MM.1S (cell line): Measurements from ENCODE around the gene MVB12B.

Experiments
- DNase-seq: peaks from one replicate; pipeline ENCODE4 v3.0.0-alpha.2; 2015
- H2AFZ ChIP-seq: fragments of 300-600 bp; sonication (generic); 2 replicates; pipeline ENCODE4 v1.6.0; 2016; ENCODE audit warnings: antibody characterized with exemption, low read length
- H3F3A ChIP-seq: fragments of 300-600 bp; sonication (generic); 2 replicates; pipeline ENCODE4 v1.6.1; 2016; ENCODE audit warnings: mild to moderate bottlenecking, antibody characterized with exemption, low read length, moderate library complexity, mixed read lengths; ENCODE audit not compliant: insufficient read depth
- H3K27ac ChIP-seq: fragments of 300-600 bp; sonication (generic); 2 replicates; pipeline ENCODE4 v1.5.1; 2016; ENCODE audit warnings: mild to moderate bottlenecking, low read length
- H3K27me3 ChIP-seq: fragments of 300-600 bp; sonication (generic); replicated peaks from 2 replicates; pipeline ENCODE4 v1.6.0; 2016; ENCODE audit warnings: low read length; ENCODE audit not compliant: insufficient read depth
- H3K36me3 ChIP-seq: fragments of 300-600 bp; sonication (generic); replicated peaks from 2 replicates; pipeline ENCODE4 v1.6.1; 2016; ENCODE audit warnings: mild to moderate bottlenecking, low read length, mixed read lengths; ENCODE audit not compliant: insufficient read depth
- H3K4me1 ChIP-seq: fragments of 300-600 bp; sonication (generic); 2 replicates; pipeline ENCODE4 v1.6.1; 2016; ENCODE audit warnings: low read length, mixed read lengths
- H3K4me2 ChIP-seq: fragments of 300-600 bp; sonication (generic); 2 replicates; pipeline ENCODE4 v1.6.0; 2016; ENCODE audit warnings: low read depth, low read length
- H3K4me3 ChIP-seq: fragments of 300-600 bp; sonication (generic); 2 replicates; pipeline ENCODE4 v1.5.1; 2016; ENCODE audit warnings: low read length, mixed read lengths
- H3K79me2 ChIP-seq: fragments of 300-600 bp; sonication (generic); 2 replicates; pipeline ENCODE4 v1.6.1; 2016; ENCODE audit warnings: mixed run types, low read length, mixed read lengths
- H3K9ac ChIP-seq: fragments of 300-600 bp; sonication (generic); 2 replicates; pipeline ENCODE4 v1.6.1; 2016; ENCODE audit warnings: low read length, mixed read lengths
- H3K9me2 ChIP-seq: fragments of 300-600 bp; sonication (generic); replicated peaks from 2 replicates; pipeline ENCODE4 v1.6.1; 2016; ENCODE audit warnings: mild to moderate bottlenecking, low read length, mixed read lengths; ENCODE audit not compliant: insufficient read depth
- H3K9me3 ChIP-seq: fragments of 300-600 bp; sonication (generic); replicated peaks from 2 replicates; pipeline ENCODE4 v1.6.1; 2016; ENCODE audit warnings: mild to moderate bottlenecking, low read length, mixed read lengths; ENCODE audit not compliant: insufficient read depth
- H4K20me1 ChIP-seq: fragments of 300-600 bp; sonication (generic); 2 replicates; pipeline ENCODE4 v1.6.1; 2016; ENCODE audit warnings: mild to moderate bottlenecking, low read length, moderate library complexity, mixed read lengths; ENCODE audit not compliant: insufficient read depth
- CTCF ChIP-seq: fragments of 300-600 bp; sonication (generic); IDR thresholded peaks from 2 replicates; pipeline ENCODE4 v1.5.1; 2016; ENCODE audit warnings: antibody characterized with exemption, low read length, mixed read lengths
- EZH2 ChIP-seq: fragments of 300-600 bp; sonication (generic); optimal IDR thresholded peaks from 2 replicates; pipeline ENCODE3; 2017; ENCODE audit warnings: low read depth, mild to moderate bottlenecking, antibody characterized with exemption, low read length, mixed read lengths
- EZH2phosphoT487 ChIP-seq: fragments of 300-600 bp; sonication (generic); IDR thresholded peaks from 2 replicates; pipeline ENCODE4 v1.6.1; 2018; ENCODE audit warnings: antibody characterized with exemption, low read length

MVB12B gene

DNA sequence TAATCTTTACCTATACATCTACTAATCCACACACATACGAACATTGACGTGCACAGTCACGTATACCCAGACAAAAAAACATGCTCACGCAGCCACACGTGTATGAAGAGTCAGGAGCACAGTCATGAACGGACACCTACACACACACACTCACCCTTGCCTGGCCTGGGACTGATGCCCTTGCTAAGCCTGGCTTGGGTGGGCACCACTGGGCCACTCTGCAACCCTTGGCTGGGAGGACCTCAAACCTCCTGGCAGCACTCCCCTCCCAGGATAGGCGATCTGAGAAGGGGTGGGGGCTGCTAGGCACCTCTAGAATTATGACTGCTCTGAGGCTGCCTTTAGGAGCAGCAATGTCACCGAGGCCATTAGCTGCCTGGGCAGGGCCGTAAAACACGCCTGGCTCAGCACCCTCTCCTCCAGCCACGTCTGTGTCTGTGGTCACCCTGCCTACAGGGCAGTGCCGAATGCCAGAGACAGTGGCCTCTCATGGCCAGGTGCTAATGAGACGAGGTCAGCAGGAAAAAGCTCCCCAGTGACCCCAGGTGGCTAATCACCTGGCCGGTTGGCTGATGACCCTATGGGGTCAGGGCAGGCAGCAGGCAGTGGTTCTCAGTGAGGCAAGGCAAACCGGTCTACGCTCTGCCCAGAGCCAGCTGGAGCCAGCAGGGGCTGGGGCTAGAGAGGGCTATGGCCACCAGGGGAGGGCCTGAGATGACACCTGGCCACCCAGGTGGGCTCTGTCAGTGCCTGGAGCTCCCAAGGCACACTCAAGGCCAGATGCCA, 33.7 kb upstream of the MVB12B start:
- no peaks in the 10 kb centered on the region for H4K20me1 ChIP-seq
- no peaks in the 10 kb centered on the region for H3K4me1 ChIP-seq
- H3K36me3 ChIP-seq, result no peaks in the 10 kb centered on the region
- DNase-seq, result no peak
- no peaks in the 10 kb centered on the region for H3K9me2 ChIP-seq
- no peaks in the 10 kb centered on the region for H3K9me3 ChIP-seq
- no peaks in the 10 kb centered on the region for H3F3A ChIP-seq
- no peak overlapping the region for H2AFZ ChIP-seq
- H3K9ac ChIP-seq, result no peak overlapping the region
- TF ChIP-seq EZH2phosphoT487 (no peak), EZH2 (no peak), CTCF (no peak)
- no peak overlapping the region for H3K4me2 ChIP-seq
- no peaks in the 10 kb centered on the region for H3K27me3 ChIP-seq
- H3K4me3 ChIP-seq, result no peak overlapping the region
- H3K27ac ChIP-seq, result no peak overlapping the region
- H3K79me2 ChIP-seq, result no peaks in the 10 kb centered on the region

- TF ChIP-seq EZH2 (no peak), CTCF (peak; percentile 38)
- H3K27me3 ChIP-seq, result no peaks in the 10 kb centered on the region
- no peak overlapping the region for H3K4me2 ChIP-seq
- H3F3A ChIP-seq, result no peaks in the 10 kb centered on the region
- no peaks in the 10 kb centered on the region for H3K9me2 ChIP-seq
- H3K79me2 ChIP-seq, result no peaks in the 10 kb centered on the region
- H3K4me1 ChIP-seq, result no peaks in the 10 kb centered on the region
- DNase-seq, result no peak
- H3K9me3 ChIP-seq, result no peaks in the 10 kb centered on the region
- no peaks in the 10 kb centered on the region for H3K36me3 ChIP-seq
- H3K27ac ChIP-seq, result no peak overlapping the region
- no peak overlapping the region for H2AFZ ChIP-seq
- no peaks in the 10 kb centered on the region for H4K20me1 ChIP-seq
- no peak overlapping the region for H3K9ac ChIP-seq
- H3K4me3 ChIP-seq, result no peak overlapping the region
Observed at GRCh38 chr9:126293522-126293889, 33.1 kb upstream of the MVB12B start.

GRCh38 chr9:126294331-126295081, 32.1 kb upstream of the MVB12B start:
- Histone ChIP-seq H3K4me2 (no peak overlapping the region), H3K27ac (no peak overlapping the region), H3K4me3 (no peak overlapping the region), H4K20me1 (no peaks in the 10 kb centered on the region), H3K4me1 (no peaks in the 10 kb centered on the region), H3F3A (no peaks in the 10 kb centered on the region), H3K9me3 (no peaks in the 10 kb centered on the region), H3K9me2 (no peaks in the 10 kb centered on the region), H3K9ac (no peak overlapping the region), H2AFZ (no peak overlapping the region), H3K79me2 (no peaks in the 10 kb centered on the region), H3K27me3 (no peaks in the 10 kb centered on the region), H3K36me3 (no peaks in the 10 kb centered on the region)
- no peak for DNase-seq
- TF ChIP-seq EZH2phosphoT487 (no peak), CTCF (no peak), EZH2 (no peak)
